T-cell (primary cell): ENCODE results near the gene SAT2. TPM values are rescaled to one million over a fixed set of nuclear protein-coding genes. Genes with fewer than 3 reads are reported as not detected.

Experiments
- ATAC-seq, 4 experiments: fragments of 200-7000 bp in 3 of 4; fragments of 150-1000 bp in 1 of 4; cut with Tn5 transposase; replicated peaks in 1 of 4; 1 replicate in 3 of 4; 2 replicates in 1 of 4; pipeline ENCODE4 v1.10.0; 2021; ENCODE audit warnings: moderate library complexity in 3 of 4, mild to moderate bottlenecking in 2 of 4, moderate number of reproducible peaks in 1 of 4
- CTCF ChIA-PET, 2 donors: fragments of 300-600 bp; sonication (Branson Sonifier 250); formaldehyde crosslinking; loops; one replicate each; lab custom pipeline; 2022; ENCODE audit warnings: antibody characterized with exemption in 2 of 2; lab: Charles Lee
- POLR2A ChIA-PET, 2 donors: fragments of 300-600 bp; sonication (Branson Sonifier 250); formaldehyde crosslinking; loops; one replicate each; lab custom pipeline; 2022; ENCODE audit warnings: antibody characterized with exemption in 2 of 2; lab: Charles Lee
- DNase-seq, 35 experiments: peaks; one replicate each; pipeline versions ENCODE4 v3.0.0 to v3.0.0-alpha.2; 2013 to 2023
- H3K27ac ChIP-seq: one replicate; pipeline ENCODE4 v1.5.1; 2013; ENCODE audit warnings: low read length
- H3K27me3 ChIP-seq, 2 experiments: replicated peaks in 1 of 2; 1 replicate in 1 of 2; 2 replicates in 1 of 2; pipeline versions ENCODE4 v1.6.1 to v1.7.0; 2013; ENCODE audit warnings: low read length in 1 of 2, mixed read lengths in 1 of 2; ENCODE audit not compliant: control insufficient read depth in 2 of 2, insufficient read depth in 2 of 2; ENCODE audit errors: extremely low read depth in 1 of 2
- H3K36me3 ChIP-seq, 2 donors: 1 replicate in 1 of 2; 2 replicates in 1 of 2; pipeline versions ENCODE4 v1.6.1 to v1.7.0; 2013; ENCODE audit warnings: low read length in 1 of 2; ENCODE audit not compliant: control insufficient read depth in 2 of 2, insufficient read depth in 1 of 2; ENCODE audit errors: extremely low read depth in 1 of 2
- H3K4me1 ChIP-seq, 2 experiments: 1 replicate in 1 of 2; 2 replicates in 1 of 2; pipeline versions ENCODE4 v1.6.1 to v1.7.0; 2013; ENCODE audit warnings: low read length in 2 of 2, mixed read lengths in 1 of 2; ENCODE audit not compliant: insufficient read depth in 2 of 2, control insufficient read depth in 1 of 2; ENCODE audit errors: extremely low read depth in 1 of 2
- H3K4me3 ChIP-seq, 2 donors: 1 replicate in 1 of 2; 2 replicates in 1 of 2; pipeline versions ENCODE4 v1.5.1 to v1.7.0; 2013; ENCODE audit warnings: mild to moderate bottlenecking in 2 of 2, low read length in 1 of 2, moderate library complexity in 1 of 2; ENCODE audit not compliant: control insufficient read depth in 1 of 2; ENCODE audit errors: extremely low read depth in 1 of 2
- H3K9me3 ChIP-seq: 2 replicates; pipeline ENCODE4 v1.7.0; 2013
- H3K27ac Mint-ChIP-seq, 2 donors: one replicate each; pipeline ENCODE4 v1.8.0; 2020 to 2021; ENCODE audit warnings: mild to moderate bottlenecking in 2 of 2, mixed read lengths in 2 of 2
- H3K27me3 Mint-ChIP-seq, 2 donors: one replicate each; pipeline ENCODE4 v1.8.0; 2021 to 2022; ENCODE audit warnings: mixed read lengths in 2 of 2
- H3K36me3 Mint-ChIP-seq: one replicate; pipeline ENCODE4 v1.8.0; 2021; ENCODE audit warnings: mixed read lengths
- H3K4me1 Mint-ChIP-seq, 3 donors: one replicate each; pipeline ENCODE4 v1.8.0; 2020 to 2022; ENCODE audit warnings: mixed read lengths in 3 of 3, mild to moderate bottlenecking in 1 of 3
- H3K4me3 Mint-ChIP-seq, 3 donors: one replicate each; pipeline ENCODE4 v1.8.0; 2020 to 2022; ENCODE audit warnings: mild to moderate bottlenecking in 3 of 3, mixed read lengths in 3 of 3, moderate library complexity in 3 of 3
- H3K9me3 Mint-ChIP-seq, 3 donors: one replicate each; pipeline ENCODE4 v1.8.0; 2020 to 2022; ENCODE audit warnings: mixed read lengths in 3 of 3
- WGBS: methylation state at CpG from one replicate; pipeline ENCODE4 v1.1.5; 2013; ENCODE audit warnings: missing lambda C conversion rate; ENCODE audit not compliant: insufficient coverage; 5-methylcytosine and 5-hydroxymethylcytosine counted together
- total RNA-seq, 35 experiments: library from RNA in 6 of 35; stranded (reverse) in 6 of 35; fragments of 120-200 nt in 1 of 35; gene quantifications; one replicate each; pipeline versions ENCODE4 v1.2.1 to v1.2.4 and lab custom pipeline; 2013 to 2026

SAT2 gene
- total RNA-seq, 5 donors from 2014 or later (not counting 1 experiment from before 2014, with no cell fraction given), result 53.2 to 68.8 (median 58.5) TPM

DNA sequence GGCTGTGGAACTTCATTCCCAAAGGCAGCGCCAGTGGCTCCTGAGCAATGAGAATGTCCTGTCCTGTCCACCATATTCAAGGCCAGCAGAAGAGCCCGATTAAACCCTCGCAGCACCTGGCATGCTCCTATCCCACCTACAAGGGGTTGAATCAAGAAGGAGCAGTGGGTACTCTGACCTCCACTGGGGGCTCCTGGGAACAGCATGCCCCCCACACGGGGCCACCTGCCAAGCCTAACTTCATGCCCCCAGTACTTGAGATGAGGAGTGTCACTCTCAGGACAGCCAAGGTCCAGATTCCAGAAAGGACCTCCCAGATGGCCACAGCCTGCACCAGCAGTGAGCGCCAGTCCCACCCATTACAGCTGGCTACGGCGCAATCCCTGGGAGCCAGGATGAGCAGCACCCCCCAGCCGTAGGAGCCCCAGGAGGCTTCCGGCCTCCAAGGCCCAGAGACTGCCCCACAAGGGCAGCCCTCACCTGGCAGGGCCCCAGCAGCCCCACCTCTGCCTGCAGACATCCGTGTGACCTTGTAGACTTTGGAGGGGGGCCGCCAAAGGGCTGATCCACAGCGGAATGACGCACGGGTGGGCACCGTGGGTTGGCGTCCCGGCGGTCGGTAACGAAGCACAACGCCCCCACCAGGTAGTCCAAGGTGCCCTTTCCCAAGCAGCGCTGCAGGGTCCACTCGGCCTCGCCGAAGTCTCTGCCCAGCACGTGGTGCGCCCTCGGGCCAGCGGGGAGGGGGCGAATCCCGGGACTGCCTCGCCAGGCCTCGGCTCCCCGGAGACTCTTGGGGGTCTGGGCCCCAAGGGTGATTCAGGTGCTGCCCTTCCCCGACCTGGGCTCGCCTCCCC, 45.0 kb downstream of the SAT2 start:
- ChIA-PET CTCF (interaction anchor here in 1 of 2 donors (1.4 kb wide), 1 partner anchor 105 kb away, joined by 16 read pairs; the partner anchor contains the start of genes TP53 and WRAP53), POLR2A (interaction anchor here (0.6 to 2.1 kb wide), 5 partner anchors 8 to 253 kb away, joined by 3 to 10 read pairs (median 5); partner anchors contain the start of genes NEURL4 (in 1 of the 2) and SENP3 (in 1 of the 2))
- WGBS, result 94% methylated on average over 23 of the region's 36 CpGs
- H3K4me1 ChIP-seq, result peaks cover 27 to 62% of the 10 kb centered on the region in 2 experiments
- H3K4me3 ChIP-seq, result peak overlapping the region; percentile 35 to 79
- Mint-ChIP-seq H3K4me3 (peak overlapping the region; percentile 72 to 99 (median 90)), H3K27me3 (no peaks in the 10 kb centered on the region), H3K36me3 (peaks cover 19% of the 10 kb centered on the region), H3K27ac (peak overlapping the region; percentile 81 to 82), H3K9me3 (no peaks in the 10 kb centered on the region), H3K4me1 (peaks cover 59 to 68% (median 64%) of the 10 kb centered on the region in 3 donors)
- H3K9me3 ChIP-seq, result no peaks in the 10 kb centered on the region
- peak overlapping the region; percentile 91 for H3K27ac ChIP-seq
- no peak for DNase-seq
- no peak for ATAC-seq
- H3K27me3 ChIP-seq, result no peaks in the 10 kb centered on the region
- H3K36me3 ChIP-seq, result peaks cover 8 to 31% of the 10 kb centered on the region in 2 donors

GRCh38 chr17:7580604-7581575, 46.7 kb downstream of the SAT2 start:
- Mint-ChIP-seq H3K4me1 (peaks cover 68 to 84% (median 81%) of the 10 kb centered on the region in 3 donors), H3K27me3 (no peaks in the 10 kb centered on the region), H3K27ac (peak overlapping the region; percentile 56 to 72), H3K36me3 (peaks cover 34% of the 10 kb centered on the region), H3K9me3 (no peaks in the 10 kb centered on the region), H3K4me3 (peak overlapping the region in 2 of 3 donors; percentile 0 to 49)
- ATAC-seq (no peak), DNase-seq (no peak)
- Histone ChIP-seq H3K9me3 (no peaks in the 10 kb centered on the region), H3K27ac (no peak overlapping the region), H3K4me1 (peaks cover 27 to 72% of the 10 kb centered on the region in 2 experiments), H3K27me3 (no peaks in the 10 kb centered on the region), H3K4me3 (no peak overlapping the region), H3K36me3 (peaks cover 8 to 32% of the 10 kb centered on the region in 2 donors)
- ChIA-PET POLR2A (interaction anchor here in 1 of 2 donors (0.5 to 0.7 kb wide), 2 partner anchors 137 to 552 kb away, joined by 3 read pairs; no protein-coding TSS in a partner anchor), CTCF (interaction anchor here in 1 of 2 donors (0.9 kb wide), 1 partner anchor 33 kb away, joined by 3 read pairs; the partner anchor contains the start of gene FXR2)
- WGBS, result 85% methylated on average over 15 of the region's 23 CpGs

- Mint-ChIP-seq H3K27me3 (no peaks in the 10 kb centered on the region), H3K36me3 (peaks cover 41% of the 10 kb centered on the region), H3K27ac (peak overlapping the region; percentile 72 to 91), H3K4me1 (peaks cover 68 to 88% (median 86%) of the 10 kb centered on the region in 3 donors), H3K4me3 (peak overlapping the region in 1 of 3 donors; percentile 53), H3K9me3 (no peaks in the 10 kb centered on the region)
- POLR2A ChIA-PET, result interaction anchor here in 1 of 2 donors (0.5 to 0.7 kb wide), 2 partner anchors 136 to 552 kb away, joined by 3 read pairs; no protein-coding TSS in a partner anchor
- DNase-seq, result no peak
- Histone ChIP-seq H3K9me3 (no peaks in the 10 kb centered on the region), H3K4me1 (peaks cover 31 to 72% of the 10 kb centered on the region in 2 experiments), H3K4me3 (no peak overlapping the region), H3K27me3 (no peaks in the 10 kb centered on the region), H3K27ac (peak overlapping the region; percentile 66), H3K36me3 (peaks cover 8 to 39% of the 10 kb centered on the region in 2 donors)
- WGBS, result 39% methylated on average over 8 of the region's 12 CpGs
- no peak for ATAC-seq
- CTCF ChIA-PET, result interaction anchor here (0.5 to 0.9 kb wide), 2 partner anchors 34 to 274 kb away, joined by 3 to 5 read pairs; partner anchors contain the start of gene FXR2 (in 1 of the 2)
Measured at GRCh38 chr17:7579834-7580603, 47.6 kb downstream of the SAT2 start.

GRCh38 chr17:7579001-7579833, 48.4 kb downstream of the SAT2 start, which contains the start of gene CD68:
TSS of gene CD68 (plus strand) at chr17:7579638. CDS start at chr17:7579678, 40 bp downstream.
- no peaks in the 10 kb centered on the region for H3K27me3 ChIP-seq
- ChIA-PET CTCF (interaction anchor here in 1 of 2 donors (0.5 kb wide), 1 partner anchor 274 kb away, joined by 5 read pairs; no protein-coding TSS in a partner anchor), POLR2A (no interaction called here)
- H3K36me3 ChIP-seq, result peaks cover 15 to 47% of the 10 kb centered on the region in 2 donors
- peak; percentile 3 to 33 (median 26) for ATAC-seq
- peaks cover 49% of the 10 kb centered on the region for H3K36me3 Mint-ChIP-seq
- H3K4me3 Mint-ChIP-seq, result peak within 1 kb of the TSS in 2 of 3 donors; percentile 53 to 55
- DNase-seq, result peak in 9 of 35 experiments; percentile 17 to 59 (median 32)
- peaks cover 33 to 72% of the 10 kb centered on the region in 2 experiments for H3K4me1 ChIP-seq
- no peaks in the 10 kb centered on the region for H3K9me3 ChIP-seq
- WGBS, result 20% methylated on average over 1 of the region's 7 CpGs
- H3K4me3 ChIP-seq, result peak within 1 kb of the TSS in 1 of 2 donors; percentile 19
- H3K27ac Mint-ChIP-seq, result peak within 1 kb of the TSS; percentile 72 to 91
- H3K4me1 Mint-ChIP-seq, result peaks cover 68 to 89% (median 88%) of the 10 kb centered on the region in 3 donors
- peak within 1 kb of the TSS; percentile 66 for H3K27ac ChIP-seq
- no peaks in the 10 kb centered on the region for H3K27me3 Mint-ChIP-seq
- H3K9me3 Mint-ChIP-seq, result no peaks in the 10 kb centered on the region
